ENCODE data around the gene NPL.

Gene NPL

DNA sequence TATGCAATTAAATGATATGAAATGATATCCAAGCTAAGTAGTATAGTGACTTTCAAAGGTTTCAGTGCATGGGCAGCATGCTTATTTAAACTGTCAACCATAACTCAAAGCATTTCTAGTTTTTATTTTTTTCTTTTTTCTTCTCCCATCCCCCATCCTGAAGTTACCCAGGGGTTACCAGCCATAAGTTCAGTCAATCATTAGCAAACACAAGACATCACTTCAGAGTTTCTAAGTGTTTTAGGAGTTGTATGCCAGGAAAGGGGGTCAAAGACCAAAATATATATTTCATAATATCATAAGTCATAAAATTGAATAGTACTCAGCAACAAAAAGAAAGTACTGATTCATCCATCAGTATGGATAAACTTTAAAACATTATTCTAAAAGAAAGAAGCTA is 78.3 kb downstream of the NPL start:
- DNase-seq (ENCODE audit: low read depth), result no peak

GRCh38 chr1:182869241-182869666 is 79.7 kb downstream of the NPL start:
- DNase-seq (ENCODE audit: low read depth), result no peak

- DNase-seq (ENCODE audit: low read depth), result no peak
These were observed 83.3 kb downstream of the NPL start for GRCh38 chr1:182872881-182873280.

- DNase-seq (ENCODE audit: low read depth), result no peak
These were observed 86.3 kb downstream of the NPL start for GRCh38 chr1:182875889-182876288.

DNA sequence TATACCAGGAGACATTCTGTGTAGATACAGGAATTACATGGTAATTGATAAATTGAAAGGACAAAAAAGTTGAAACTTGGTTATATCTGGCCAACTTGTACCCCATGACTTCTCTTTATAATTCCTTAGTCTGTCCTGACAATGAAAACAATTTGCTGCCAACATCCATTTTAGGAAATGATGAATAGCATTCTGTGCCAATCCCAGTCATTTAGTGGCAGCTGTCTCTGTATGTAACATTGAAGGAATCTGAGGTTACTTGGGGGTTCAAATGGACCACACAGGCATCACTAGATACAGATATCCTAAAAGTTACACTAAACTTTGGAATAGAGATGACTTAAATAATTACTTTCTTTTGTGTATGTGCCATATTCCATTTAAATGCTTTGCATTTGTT is 87.8 kb downstream of the NPL start:
- DNase-seq (ENCODE audit: low read depth), result no peak

GRCh38 chr1:182877842-182878241 is 88.3 kb downstream of the NPL start:
- DNase-seq (ENCODE audit: low read depth), result no peak
